PC-3 (cell line): ENCODE results near the gene ECHDC3. TPM values are rescaled to one million over a fixed set of nuclear protein-coding genes. Genes with fewer than 3 reads are reported as not detected.

Source experiments
- ATAC-seq: fragments of 200-7000 bp; cut with Tn5 transposase; 2 replicates; pipeline ENCODE4 v1.9.1; 2020; ENCODE audit warnings: mild to moderate bottlenecking, moderate library complexity
- BruUV-seq: library from RNA; stranded (reverse); fragments of 400-500 nt; replicated peaks from 2 replicates; lab custom pipeline; 2021; lab: Mats Ljungman, UMichigan
- CTCF ChIA-PET: fragments of 300-600 bp; sonication (Branson Sonifier 250); formaldehyde crosslinking; loops from one replicate; lab custom pipeline; 2022; ENCODE audit warnings: antibody characterized with exemption; lab: Charles Lee
- POLR2A ChIA-PET: fragments of 300-600 bp; sonication (Branson Sonifier 250); formaldehyde crosslinking; loops from one replicate; lab custom pipeline; 2022; ENCODE audit warnings: antibody characterized with exemption; ENCODE audit not compliant: unreplicated experiment; lab: Charles Lee
- DNase-seq: peaks from one replicate; pipeline ENCODE4 v3.0.0-alpha.2; 2015
- H2AFZ ChIP-seq: fragments of 300-600 bp; sonication (generic); 2 replicates; pipeline ENCODE4 v1.6.0; 2016; ENCODE audit warnings: antibody characterized with exemption, low read length
- H3F3A ChIP-seq: fragments of 300-600 bp; sonication (generic); one replicate; pipeline ENCODE4 v1.6.0; 2017; ENCODE audit warnings: antibody characterized with exemption, low read length, control low read depth, mild to moderate bottlenecking; ENCODE audit not compliant: unreplicated experiment
- H3K27ac ChIP-seq: fragments of 300-600 bp; sonication (generic); 2 replicates; pipeline ENCODE4 v1.5.1; 2016; ENCODE audit warnings: mild to moderate bottlenecking, low read length
- H3K27me3 ChIP-seq: fragments of 300-600 bp; sonication (generic); 2 replicates; pipeline ENCODE4 v1.6.1; 2016; ENCODE audit warnings: low read length, mixed read lengths
- H3K36me3 ChIP-seq: fragments of 300-600 bp; sonication (generic); 2 replicates; pipeline ENCODE4 v1.6.1; 2016; ENCODE audit warnings: low read depth, mixed run types, low read length, mixed read lengths
- H3K4me1 ChIP-seq: fragments of 300-600 bp; sonication (generic); 2 replicates; pipeline ENCODE4 v1.5.1; 2016; ENCODE audit warnings: low read length; ENCODE audit not compliant: insufficient read depth
- H3K4me2 ChIP-seq: fragments of 300-600 bp; sonication (generic); 2 replicates; pipeline ENCODE4 v1.6.0; 2016; ENCODE audit warnings: low read length
- H3K4me3 ChIP-seq: fragments of 300-600 bp; sonication (generic); 2 replicates; pipeline ENCODE4 v1.5.1; 2016; ENCODE audit warnings: mild to moderate bottlenecking, low read length, mixed read lengths
- H3K79me2 ChIP-seq: fragments of 300-600 bp; sonication (generic); 2 replicates; pipeline ENCODE4 v1.6.1; 2017; ENCODE audit warnings: low read length, mixed read lengths
- H3K9ac ChIP-seq: fragments of 300-600 bp; sonication (generic); 2 replicates; pipeline ENCODE4 v1.6.0; 2016; ENCODE audit warnings: mild to moderate bottlenecking, low read length
- H3K9me2 ChIP-seq: fragments of 300-600 bp; sonication (generic); replicated peaks from 2 replicates; pipeline ENCODE4 v1.6.1; 2016; ENCODE audit warnings: mixed run types, low read length, mixed read lengths
- H3K9me3 ChIP-seq: fragments of 300-600 bp; sonication (generic); 2 replicates; pipeline ENCODE4 v1.6.1; 2016; ENCODE audit warnings: low read length, mixed read lengths
- H4K20me1 ChIP-seq: fragments of 300-600 bp; sonication (generic); 2 replicates; pipeline ENCODE4 v1.6.1; 2016; ENCODE audit warnings: low read length, mixed read lengths
- EZH2 ChIP-seq: fragments of 300-600 bp; sonication (generic); IDR thresholded peaks from one replicate; pipeline ENCODE4 v1.6.1; 2017; ENCODE audit warnings: antibody characterized with exemption, mild to moderate bottlenecking, low read length; ENCODE audit not compliant: unreplicated experiment
- EZH2phosphoT487 ChIP-seq: fragments of 300-600 bp; sonication (generic); IDR thresholded peaks from 2 replicates; pipeline ENCODE4 v1.6.1; 2018; ENCODE audit warnings: mild to moderate bottlenecking, antibody characterized with exemption, low read length, borderline replicate concordance
- intact Hi-C: fragments of 100-400 bp; cut with micrococcal nuclease; formaldehyde crosslinking; loops from 2 replicates; pipeline ENCODE4 v1.9.0; 2023
- total RNA-seq: library from RNA; depleted of rRNA; stranded (reverse); fragments of >200 nt; gene quantifications from 2 replicates; pipeline ENCODE4 v1.2.3, GENCODE V29; 2014
- TF ChIP-seq, protein P1 (sequence below): fragments of 300-600 bp; sonication (generic); conservative IDR thresholded peaks from 2 replicates; pipeline ENCODE4 v1.5.1; 2017; ENCODE audit warnings: antibody characterized with exemption, low read depth, mild to moderate bottlenecking, low read length

ECHDC3 gene
- total RNA-seq, 1 experiment from 2014 or later, result not detected

DNA sequence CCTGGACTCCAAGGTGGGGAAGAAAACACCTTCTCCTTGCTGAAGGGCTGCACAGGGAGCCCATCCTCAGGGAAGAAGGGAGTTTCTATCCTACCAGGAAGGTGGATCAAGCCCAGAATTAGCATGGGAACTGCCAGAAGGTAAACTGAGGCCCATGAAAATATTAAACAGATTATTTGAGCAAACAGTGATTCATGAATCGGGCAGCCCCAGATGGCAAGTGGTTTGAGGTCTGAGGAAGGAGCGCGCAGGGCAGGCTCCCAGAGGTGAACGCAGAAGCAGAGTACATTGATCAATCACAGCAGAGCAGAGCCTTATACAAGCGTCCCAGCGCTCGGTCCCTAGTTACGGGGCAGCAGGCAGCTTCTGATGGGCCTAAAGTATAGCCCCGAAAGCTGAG is 45.2 kb downstream of the ECHDC3 start:
- DNase-seq (no peak), ATAC-seq (no peak)
- Histone ChIP-seq H3K36me3 (no peaks in the 10 kb centered on the region; the same call in 1 of the 2 replicates), H3F3A (no peaks in the 10 kb centered on the region), H4K20me1 (no peaks in the 10 kb centered on the region), H3K4me3 (no peak overlapping the region), H3K9me2 (no peaks in the 10 kb centered on the region), H2AFZ (no peak overlapping the region), H3K4me2 (no peak overlapping the region), H3K9ac (no peak overlapping the region), H3K9me3 (no peaks in the 10 kb centered on the region), H3K79me2 (no peaks in the 10 kb centered on the region), H3K27me3 (no peaks in the 10 kb centered on the region), H3K4me1 (no peaks in the 10 kb centered on the region), H3K27ac (no peak overlapping the region)
- intact Hi-C loops, result no loop called here
- POLR2A ChIA-PET, result no interaction called here
- CTCF ChIA-PET, result interaction anchor here (0.5 kb wide), 1 partner anchor 298 kb away, joined by 8 read pairs; no protein-coding TSS in a partner anchor
- TF ChIP-seq EZH2phosphoT487 (no peak), EZH2 (no peak)
- TF ChIP-seq, protein P1, sequence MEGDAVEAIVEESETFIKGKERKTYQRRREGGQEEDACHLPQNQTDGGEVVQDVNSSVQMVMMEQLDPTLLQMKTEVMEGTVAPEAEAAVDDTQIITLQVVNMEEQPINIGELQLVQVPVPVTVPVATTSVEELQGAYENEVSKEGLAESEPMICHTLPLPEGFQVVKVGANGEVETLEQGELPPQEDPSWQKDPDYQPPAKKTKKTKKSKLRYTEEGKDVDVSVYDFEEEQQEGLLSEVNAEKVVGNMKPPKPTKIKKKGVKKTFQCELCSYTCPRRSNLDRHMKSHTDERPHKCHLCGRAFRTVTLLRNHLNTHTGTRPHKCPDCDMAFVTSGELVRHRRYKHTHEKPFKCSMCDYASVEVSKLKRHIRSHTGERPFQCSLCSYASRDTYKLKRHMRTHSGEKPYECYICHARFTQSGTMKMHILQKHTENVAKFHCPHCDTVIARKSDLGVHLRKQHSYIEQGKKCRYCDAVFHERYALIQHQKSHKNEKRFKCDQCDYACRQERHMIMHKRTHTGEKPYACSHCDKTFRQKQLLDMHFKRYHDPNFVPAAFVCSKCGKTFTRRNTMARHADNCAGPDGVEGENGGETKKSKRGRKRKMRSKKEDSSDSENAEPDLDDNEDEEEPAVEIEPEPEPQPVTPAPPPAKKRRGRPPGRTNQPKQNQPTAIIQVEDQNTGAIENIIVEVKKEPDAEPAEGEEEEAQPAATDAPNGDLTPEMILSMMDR, result no peak
- BruUV-seq, result no TSS peak

DNA sequence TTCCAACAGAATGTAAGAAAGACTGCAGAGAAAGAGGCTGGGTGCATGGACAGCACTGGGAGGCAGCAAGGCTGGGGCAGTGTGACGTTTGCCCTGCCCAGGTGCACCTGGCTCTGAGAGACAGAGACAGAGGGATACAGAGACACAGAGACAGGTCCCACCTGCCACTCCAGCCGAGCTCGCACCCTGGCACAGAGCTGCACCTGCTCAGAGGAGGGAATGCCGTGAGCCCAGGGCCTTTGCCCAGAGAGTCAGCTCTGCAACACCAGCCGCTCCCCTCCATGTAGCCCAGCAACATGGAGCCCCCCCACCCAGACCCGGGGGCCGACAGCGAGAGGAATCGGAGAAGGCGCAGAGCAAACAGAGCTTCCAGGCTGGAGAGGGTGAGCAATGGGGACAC is 45.7 kb downstream of the ECHDC3 start:
- POLR2A ChIA-PET, result no interaction called here
- no TSS peak for BruUV-seq
- no peaks in the 10 kb centered on the region for H3K79me2 ChIP-seq
- H3F3A ChIP-seq, result no peaks in the 10 kb centered on the region
- no peak for TF ChIP-seq EZH2
- no peak for TF ChIP-seq EZH2phosphoT487
- no peak overlapping the region for H3K9ac ChIP-seq
- no peak overlapping the region for H3K27ac ChIP-seq
- H4K20me1 ChIP-seq, result no peaks in the 10 kb centered on the region
- H3K4me3 ChIP-seq, result no peak overlapping the region
- no peaks in the 10 kb centered on the region for H3K4me1 ChIP-seq
- no peaks in the 10 kb centered on the region for H3K27me3 ChIP-seq
- DNase-seq, result no peak
- ATAC-seq, result no peak
- no peak overlapping the region for H2AFZ ChIP-seq
- H3K36me3 ChIP-seq, result no peaks in the 10 kb centered on the region; the same call in 1 of the 2 replicates
- intact Hi-C loops, result no loop called here
- H3K4me2 ChIP-seq, result no peak overlapping the region
- no peaks in the 10 kb centered on the region for H3K9me2 ChIP-seq
- no peaks in the 10 kb centered on the region for H3K9me3 ChIP-seq
- CTCF ChIA-PET, result interaction anchor here (0.5 kb wide), 1 partner anchor 298 kb away, joined by 8 read pairs; no protein-coding TSS in a partner anchor

DNA sequence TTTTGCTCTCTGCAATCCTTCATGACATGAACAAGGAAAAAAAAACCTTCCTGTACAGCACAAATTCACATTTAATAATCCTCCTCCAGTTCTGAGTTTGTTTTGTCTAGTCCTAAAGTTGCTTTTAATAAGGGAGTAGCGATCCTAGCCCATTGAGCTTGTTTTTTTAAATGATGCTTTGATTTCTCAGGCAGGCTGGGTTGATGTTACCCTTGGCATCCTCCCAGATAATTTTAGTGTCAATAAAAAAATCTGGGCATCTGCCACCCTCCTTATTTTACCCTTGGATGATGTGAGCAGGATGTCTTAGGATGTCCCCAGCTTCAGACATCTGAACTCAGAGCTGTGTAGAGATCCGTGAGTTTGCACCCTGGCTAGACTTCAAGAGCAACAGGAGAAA is 47.1 kb downstream of the ECHDC3 start:
- no peak overlapping the region for H3K4me3 ChIP-seq
- no peak overlapping the region for H3K9ac ChIP-seq
- H3K9me2 ChIP-seq, result no peaks in the 10 kb centered on the region
- H3K4me1 ChIP-seq, result peaks cover 8% of the 10 kb centered on the region
- no peak for DNase-seq
- intact Hi-C loops, result no loop called here
- H4K20me1 ChIP-seq, result no peaks in the 10 kb centered on the region
- H3K27ac ChIP-seq, result no peak overlapping the region
- H3K36me3 ChIP-seq, result no peaks in the 10 kb centered on the region
- ATAC-seq, result no peak
- H3K9me3 ChIP-seq, result no peaks in the 10 kb centered on the region
- no peaks in the 10 kb centered on the region for H3K27me3 ChIP-seq
- H3K4me2 ChIP-seq, result no peak overlapping the region
- POLR2A ChIA-PET, result no interaction called here
- no peak overlapping the region for H2AFZ ChIP-seq
- BruUV-seq, result no TSS peak
- no peaks in the 10 kb centered on the region for H3F3A ChIP-seq
- TF ChIP-seq, protein P1, result no peak
- TF ChIP-seq EZH2 (no peak), EZH2phosphoT487 (no peak)
- H3K79me2 ChIP-seq, result no peaks in the 10 kb centered on the region
- CTCF ChIA-PET, result no interaction called here
